IPS-18c (cell line): ENCODE measurements around the gene USP48.
"Not testable (repeated sequence)": the region's sequence is repeated elsewhere in the genome, so short reads cannot be mapped to it uniquely, and the experiment has no call there.

Source experiments
- H3K4me3 ChIP-seq: 2 replicates; pipeline ENCODE4 v1.7.0; 2013; ENCODE audit warnings: low read depth, mild to moderate bottlenecking, low read length, moderate library complexity; ENCODE audit not compliant: insufficient read depth
- H3K9me3 ChIP-seq: one replicate; pipeline ENCODE4 v1.6.1; 2013; ENCODE audit warnings: mild to moderate bottlenecking, low read length, moderate library complexity; ENCODE audit not compliant: control insufficient read depth, insufficient read depth

Gene USP48

DNA sequence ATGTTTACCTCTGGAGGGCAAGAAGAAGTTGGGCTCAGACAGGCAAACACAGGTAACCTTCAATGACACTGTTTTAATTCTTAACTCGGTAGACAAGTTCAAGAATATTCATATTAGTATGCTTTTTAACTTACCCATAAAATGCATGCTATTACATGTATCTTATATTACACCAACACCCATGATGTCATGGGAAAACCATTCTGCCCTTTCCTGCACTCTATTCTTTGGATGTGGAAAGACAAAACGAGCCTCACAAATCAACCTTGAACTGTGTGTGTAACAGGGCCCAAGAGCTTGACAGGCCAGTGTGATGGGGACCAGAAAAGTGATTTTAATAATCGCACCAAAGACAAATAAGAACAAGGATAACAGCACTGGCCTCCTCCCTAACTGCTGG, 91.2 kb downstream of the USP48 start:
- Histone ChIP-seq H3K4me3 (no peak overlapping the region), H3K9me3 (no peaks in the 10 kb centered on the region)

DNA sequence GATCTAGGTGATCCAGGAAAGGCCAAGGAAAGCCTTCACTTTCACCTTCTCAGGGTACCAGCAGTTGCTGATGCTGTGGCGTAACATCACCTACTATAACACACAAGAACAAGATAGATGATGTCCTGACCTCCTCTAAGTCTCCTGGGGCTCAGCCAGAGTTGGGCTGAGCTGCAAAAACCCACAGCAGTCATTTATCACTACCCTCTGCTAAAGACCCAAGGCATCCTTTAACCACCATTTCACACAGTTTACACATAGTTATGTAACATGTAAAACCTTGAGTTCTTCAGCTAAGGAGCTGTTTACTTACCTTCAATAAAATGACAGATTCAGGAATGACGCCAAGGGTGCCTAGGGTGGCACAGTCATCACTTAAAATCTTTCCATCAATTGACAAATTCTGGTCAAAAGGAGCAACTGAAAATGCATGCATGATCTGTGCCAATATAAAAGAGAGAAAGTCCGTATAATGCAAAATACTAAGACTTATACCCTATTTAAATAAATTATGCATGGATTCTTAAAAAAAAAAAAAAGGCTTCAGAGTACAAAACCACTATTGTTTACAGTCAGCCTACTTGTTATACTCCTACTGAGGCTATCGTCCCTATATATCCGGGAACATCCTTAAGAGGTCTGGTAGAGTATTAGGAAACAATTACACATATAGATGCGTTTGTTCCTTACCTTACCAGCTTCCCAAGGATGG, 93.1 kb downstream of the USP48 start:
- H3K9me3 ChIP-seq: no peaks in the 10 kb centered on the region
- H3K4me3 ChIP-seq: no peak overlapping the region

DNA sequence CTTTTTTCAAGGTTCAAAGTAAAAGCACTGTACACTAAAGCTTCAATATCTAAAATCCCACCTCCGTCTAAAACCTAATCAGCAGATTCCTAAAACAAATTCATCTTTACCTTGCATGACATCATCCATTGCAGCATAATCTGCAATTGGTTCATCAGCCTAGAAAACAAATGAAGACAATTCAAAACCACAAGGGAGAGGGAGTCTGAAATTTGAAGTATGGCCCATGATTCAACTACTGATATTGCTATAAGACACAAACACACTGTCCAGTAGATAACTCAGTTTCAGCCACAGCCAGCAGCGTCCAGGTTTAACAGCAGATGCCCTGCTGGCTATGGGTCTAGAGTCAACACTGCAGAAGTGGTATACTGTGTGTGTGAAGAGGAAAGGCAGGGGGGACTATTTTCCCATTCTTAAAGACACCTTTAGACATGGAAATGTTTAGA, 95.8 kb downstream of the USP48 start:
- H3K9me3 ChIP-seq: no peaks in the 10 kb centered on the region
- H3K4me3 ChIP-seq: no peak overlapping the region

DNA sequence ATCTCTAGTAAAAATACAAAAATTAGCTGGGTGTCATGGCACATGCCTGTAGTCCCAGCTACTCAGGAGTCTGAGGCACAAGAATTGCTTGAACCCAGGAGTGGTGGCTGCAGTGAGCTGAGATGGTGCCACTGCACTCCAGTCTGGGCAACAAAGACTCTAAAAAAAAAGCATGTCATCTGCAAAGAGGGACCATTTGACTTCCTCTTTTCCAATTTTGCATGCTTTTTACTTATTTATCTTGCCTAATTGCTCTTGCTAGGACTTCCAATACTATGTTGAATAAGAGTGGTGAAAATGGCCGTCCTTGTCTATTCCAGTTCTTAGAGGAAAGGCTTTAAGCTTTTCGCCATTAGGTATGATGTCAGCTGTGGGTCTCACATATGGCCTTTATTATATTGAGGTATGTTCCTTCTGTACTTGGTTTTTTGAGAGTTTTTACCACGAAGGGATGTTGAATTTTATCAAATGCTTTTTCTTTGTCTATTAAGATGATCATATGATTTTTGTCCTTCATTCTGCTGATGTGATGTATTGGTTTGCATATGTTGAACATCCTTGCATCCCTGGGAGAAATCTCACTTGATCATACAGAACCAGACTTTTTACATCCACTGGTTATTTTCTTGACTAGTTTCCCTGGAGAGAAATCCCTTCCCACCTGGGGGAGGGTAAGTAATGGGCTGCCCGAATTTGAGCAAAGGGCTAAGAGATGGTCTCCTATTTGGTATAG, 96.8 kb downstream of the USP48 start:
- no peak overlapping the region for H3K4me3 ChIP-seq
- no peaks in the 10 kb centered on the region for H3K9me3 ChIP-seq

DNA sequence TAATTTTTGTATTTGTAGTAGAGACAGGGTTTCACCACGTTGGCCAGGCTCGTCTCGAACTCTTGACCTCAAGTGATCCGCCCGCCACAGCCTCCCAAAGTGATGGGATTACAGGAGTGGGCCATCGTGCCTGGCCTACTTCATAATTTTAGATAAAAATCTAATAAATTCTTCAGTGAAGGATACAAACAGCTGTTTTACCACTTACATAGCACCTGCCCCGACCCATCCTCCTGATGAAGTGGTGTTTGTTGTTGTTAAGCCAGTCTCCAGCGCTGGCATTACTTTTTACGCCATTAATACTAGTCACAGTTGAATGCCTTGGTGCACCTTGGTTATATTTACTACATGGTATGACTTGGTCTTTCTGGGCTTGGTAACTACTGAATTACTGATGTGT, 101.5 kb downstream of the USP48 start:
- H3K9me3 ChIP-seq: no peaks in the 10 kb centered on the region
- H3K4me3 ChIP-seq: no peak overlapping the region

DNA sequence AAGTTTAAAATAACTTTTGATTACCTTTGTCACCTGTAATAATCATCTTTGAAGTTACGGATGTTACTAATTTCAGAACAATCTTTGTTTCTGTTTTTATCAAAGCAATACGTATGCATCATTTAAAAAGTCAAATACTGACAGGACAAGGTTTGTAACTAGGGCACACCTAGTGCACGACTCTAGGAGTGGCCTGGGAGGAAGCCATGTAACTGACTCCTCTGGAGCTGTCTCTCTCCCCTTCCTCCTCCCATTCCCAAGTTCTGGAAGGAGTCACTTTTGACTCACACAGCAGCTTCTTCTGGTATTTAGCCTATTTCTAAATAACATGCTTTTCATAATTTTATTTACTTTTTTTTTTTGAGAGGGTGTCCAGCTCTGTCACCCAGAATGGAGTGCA, 102.0 kb downstream of the USP48 start:
- no peaks in the 10 kb centered on the region for H3K9me3 ChIP-seq
- no peak overlapping the region for H3K4me3 ChIP-seq

DNA sequence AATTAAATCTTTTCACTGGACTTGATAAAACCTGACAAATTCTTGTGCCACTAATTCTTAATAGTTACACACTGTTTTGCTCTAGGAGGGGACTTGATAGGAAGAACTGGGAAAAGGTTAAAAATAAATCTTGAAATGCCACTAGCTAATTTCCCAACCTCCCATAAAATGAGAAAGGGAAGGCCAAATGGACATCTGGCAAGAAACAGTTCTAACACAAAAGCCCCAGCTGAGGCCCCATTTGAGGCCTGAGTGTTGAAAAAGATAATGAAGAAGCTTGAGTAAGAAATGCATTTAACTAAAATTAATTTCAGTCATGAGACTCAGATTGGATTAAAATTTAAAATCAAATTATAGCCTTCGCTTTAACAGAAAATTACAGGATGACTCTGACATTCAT, 102.6 kb downstream of the USP48 start:
- Histone ChIP-seq H3K4me3 (no peak overlapping the region), H3K9me3 (no peaks in the 10 kb centered on the region)

DNA sequence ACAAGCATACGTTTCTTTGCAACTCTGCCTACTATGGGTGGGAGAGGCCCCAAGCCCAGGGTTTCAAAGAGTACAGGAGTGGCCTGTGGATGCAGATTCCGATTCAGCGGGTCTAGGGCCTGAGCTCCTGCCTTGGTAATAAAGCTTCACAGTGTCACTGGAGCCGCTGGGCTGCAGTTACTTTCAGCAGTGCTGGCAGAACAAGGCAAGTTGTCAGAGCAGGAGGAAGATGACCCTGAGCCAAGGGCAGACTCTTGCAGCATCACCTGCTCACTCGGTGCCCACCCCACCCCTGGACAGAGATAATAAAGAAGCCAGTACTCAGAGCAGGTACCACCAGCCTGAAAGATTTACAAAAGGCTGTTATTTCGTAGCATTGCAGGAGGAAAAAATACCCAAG, 105.8 kb downstream of the USP48 start:
- no peak overlapping the region for H3K4me3 ChIP-seq
- H3K9me3 ChIP-seq: no peaks in the 10 kb centered on the region

DNA sequence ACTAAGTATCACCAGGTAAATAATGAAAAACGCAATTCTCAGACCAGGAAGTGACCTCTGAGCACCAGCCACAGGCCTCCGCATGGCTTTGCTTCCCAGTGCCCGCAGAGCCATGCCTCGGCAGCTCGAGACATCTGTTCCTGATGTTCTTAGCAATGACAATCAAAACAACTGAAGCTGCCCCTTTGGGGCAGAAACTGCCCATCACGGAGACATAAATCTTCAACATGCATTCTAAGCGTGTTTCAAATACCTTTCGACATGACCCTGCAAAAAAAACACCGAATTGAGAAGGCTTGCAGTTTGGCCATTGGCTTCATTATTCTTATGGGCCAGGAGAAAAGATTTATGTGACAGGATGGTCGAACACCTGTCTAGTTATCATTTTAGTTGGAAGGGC, 108.0 kb downstream of the USP48 start:
- H3K4me3 ChIP-seq: no peak overlapping the region
- H3K9me3 ChIP-seq: no peaks in the 10 kb centered on the region

DNA sequence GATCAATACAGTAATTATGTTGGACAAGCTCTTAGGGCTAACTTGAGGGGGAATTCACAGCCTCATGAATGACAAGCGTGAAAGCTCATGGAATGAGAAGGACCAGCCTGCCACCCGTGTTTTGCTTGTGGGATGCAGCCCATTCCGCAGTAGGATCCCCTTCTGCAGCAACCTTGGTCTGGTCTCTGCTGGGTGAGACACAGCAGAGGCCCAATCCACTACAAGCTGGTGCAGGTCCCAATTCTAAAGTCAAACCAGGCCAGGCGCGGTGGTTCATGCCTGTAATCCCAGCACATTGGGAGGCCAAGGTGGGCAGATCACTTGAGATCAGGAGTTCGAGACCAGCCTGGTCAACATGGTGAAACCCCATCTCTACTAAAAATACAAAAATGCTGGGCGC, 109.1 kb downstream of the USP48 start:
- not testable (repeated sequence) for H3K4me3 ChIP-seq, H3K9me3 ChIP-seq

DNA sequence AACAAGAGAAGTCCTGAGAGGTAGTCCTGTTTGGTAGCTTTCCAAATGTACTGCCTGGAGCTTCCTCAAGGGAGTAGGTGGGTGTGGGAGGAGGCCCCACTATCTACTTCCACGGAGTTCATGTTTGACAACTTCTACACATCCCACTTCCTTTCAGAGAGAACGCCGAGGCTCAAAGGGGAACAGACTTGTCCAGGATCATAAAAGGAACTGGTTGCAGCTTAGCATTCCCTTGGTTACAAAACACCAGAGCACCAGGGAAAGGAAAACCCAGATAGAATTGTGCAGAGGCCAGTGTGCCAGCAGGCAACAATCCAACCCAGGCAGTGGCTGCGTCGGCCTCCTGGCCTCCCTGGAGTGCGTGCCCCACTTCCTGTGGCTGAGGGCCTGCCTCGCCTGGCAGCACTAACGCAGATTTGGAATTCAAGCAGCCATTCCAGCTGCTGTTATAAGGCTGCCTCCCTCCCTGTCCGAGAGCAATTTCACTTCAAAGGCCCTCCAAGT, 109.6 kb downstream of the USP48 start:
- H3K4me3 ChIP-seq: no peak overlapping the region
- no peaks in the 10 kb centered on the region for H3K9me3 ChIP-seq

DNA sequence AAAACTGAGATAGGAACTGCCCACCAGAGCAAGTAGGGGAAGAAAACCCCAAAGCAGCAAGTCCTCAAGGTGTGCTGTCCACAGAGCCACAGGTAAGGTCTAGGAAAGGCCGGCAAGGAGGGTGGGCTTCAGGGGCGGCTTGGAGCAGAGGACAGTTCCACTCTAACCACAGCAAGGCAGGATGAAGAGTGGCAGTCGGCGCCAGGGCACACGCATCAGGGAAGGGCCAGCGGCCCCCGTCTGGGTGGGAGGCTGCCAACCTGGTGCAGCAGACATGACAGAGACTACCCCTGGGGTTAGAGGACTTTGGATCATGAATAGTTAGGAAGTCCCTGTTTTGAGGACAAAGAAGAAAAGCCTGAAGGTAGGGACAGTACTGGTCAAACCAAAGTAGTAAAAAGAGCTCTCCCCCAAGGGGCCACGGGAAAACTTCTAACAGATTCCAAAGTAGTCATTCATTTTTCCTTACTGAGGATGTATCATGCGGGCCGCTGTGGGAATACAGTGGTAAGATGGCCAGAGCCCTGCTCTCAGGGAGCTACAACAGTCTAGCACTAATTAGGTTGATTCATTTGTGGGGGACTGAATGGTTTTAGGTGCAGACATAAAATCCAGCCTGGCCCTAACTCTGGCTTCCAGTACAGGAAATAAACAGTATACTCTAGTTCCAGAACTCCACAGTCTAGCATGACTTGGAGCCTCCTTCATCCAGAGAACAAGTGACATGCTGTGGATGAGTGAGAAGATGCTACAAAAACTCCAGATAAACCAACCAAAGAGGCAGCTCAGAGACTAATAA, 110.3 kb downstream of the USP48 start:
- no peak overlapping the region for H3K4me3 ChIP-seq

DNA sequence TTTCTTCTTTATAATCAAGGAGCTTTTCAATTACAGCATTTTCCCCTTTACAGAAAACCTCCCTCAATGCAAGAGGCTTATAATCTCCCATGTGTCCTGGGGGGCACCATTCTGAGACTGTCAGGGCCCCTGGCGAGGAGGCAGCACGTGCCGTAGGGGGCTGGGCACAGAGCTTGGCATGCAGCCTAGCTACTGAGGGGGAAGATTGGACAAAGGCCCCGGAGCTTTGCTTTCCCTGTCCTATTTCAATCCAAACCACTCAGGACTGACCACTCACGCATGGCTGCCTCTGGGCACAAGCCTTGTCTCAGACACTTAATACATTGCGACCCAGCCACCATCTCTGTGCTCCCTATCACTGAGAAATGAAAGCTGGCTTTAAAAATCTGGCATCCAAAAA, 111.0 kb downstream of the USP48 start:
- Histone ChIP-seq H3K9me3 (no peaks in the 10 kb centered on the region), H3K4me3 (no peak overlapping the region)

More for the DNA sequence above, 110.3 kb downstream of the USP48 start:
- H3K9me3 ChIP-seq: no peaks in the 10 kb centered on the region

DNA sequence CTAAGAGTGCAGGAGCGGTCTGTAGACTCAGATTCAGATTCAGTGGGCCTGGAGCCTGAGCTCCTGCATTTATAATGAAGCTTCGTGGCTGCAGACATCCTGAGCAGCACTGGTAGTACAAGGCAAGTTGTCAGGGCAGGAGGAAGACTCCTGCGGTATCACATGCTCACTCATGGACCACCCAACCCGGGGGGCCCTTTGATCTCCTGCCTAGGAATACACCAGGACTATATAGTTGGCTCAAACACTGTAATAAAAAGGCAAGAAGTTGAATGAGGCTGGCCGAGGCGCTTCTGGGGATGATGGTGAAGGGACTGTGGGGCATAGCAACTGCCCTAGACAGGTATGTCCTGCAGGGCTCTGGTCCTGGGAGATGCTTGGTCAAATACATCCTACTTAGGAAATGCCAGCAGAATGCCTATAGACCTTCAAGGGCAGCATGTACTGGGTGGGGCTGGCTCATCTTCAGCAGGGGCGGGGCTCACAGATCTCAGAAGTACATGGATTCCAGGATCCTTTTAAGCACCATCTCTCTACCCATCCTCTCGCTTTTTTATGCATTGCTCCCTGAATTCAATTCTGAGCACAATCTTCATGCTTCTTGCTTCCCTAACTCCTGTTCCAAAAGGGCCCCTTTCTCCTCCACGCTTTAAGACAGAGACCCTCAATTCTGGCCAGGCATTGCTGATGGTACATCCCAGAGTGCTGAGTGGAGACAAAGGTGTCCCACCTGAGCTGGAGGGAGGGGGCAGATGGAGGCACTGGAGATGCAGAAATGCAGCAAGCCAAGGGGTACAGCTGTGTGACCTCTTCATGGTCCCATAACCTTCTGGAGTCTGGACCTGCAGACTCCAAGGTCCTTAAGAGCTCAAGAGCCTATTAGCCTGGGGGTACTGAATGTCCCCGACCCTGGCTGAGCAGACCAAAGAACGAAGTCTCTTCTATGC, 111.7 kb downstream of the USP48 start:
- Histone ChIP-seq H3K9me3 (no peaks in the 10 kb centered on the region), H3K4me3 (no peak overlapping the region)

DNA sequence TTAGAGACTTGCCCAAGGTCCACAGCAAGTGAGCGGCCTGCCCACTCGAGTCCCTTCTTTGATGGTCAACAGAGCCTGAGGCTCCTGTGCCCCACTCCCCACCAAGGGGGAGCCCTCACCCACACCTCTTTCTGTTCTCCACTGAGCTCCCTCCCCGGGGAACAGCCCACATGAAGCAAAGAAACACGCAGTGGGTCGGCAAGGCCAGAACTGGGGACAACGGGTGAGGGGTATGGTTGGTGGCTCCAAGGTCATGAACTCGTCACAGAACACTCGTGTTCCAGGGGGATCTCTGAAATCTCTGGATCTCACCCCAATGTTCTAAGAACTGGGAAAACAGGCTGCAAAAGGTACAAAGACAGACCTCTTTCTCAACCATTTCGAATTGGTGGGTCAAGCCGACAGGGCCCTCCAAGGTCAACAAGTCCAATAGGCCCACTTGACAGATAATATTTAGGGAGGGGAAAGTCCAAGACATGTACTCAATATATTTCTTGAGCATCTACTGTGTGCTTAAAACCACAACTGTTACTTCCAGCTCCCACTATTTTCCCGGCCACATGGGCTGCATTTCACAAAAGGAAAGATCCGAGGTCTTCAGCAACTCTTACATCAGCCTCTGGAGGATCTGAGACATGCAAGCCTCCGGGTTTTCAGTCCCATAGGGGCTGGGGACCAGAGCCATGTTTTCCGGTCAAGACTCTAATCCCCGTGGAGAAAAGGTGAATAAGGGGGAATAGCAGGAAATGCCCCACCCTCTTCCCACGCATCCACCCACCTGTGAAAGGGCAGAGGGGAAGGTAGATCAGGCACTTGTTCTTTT, 112.7 kb downstream of the USP48 start:
- Histone ChIP-seq H3K4me3 (peak overlapping the region; percentile 73; the same call in 1 of the 2 replicates), H3K9me3 (no peaks in the 10 kb centered on the region)
